Esophagus muscularis mucosa (tissue), 4 donors: ENCODE data around the gene CRABP2. TPM values are rescaled to one million over a fixed set of nuclear protein-coding genes. Genes with fewer than 3 reads are reported as not detected.

Experiments
- DNase-seq: peaks from one replicate; pipeline ENCODE4 v3.0.0-alpha.2; 2017; ENCODE audit errors: extremely low spot score
- H3K27ac ChIP-seq, 4 donors: fragments of 200-600 bp; sonication (generic); replicated peaks in 1 of 4; 1 replicate in 3 of 4; 2 replicates in 1 of 4; pipeline ENCODE4 v1.5.1; 2016 to 2019; ENCODE audit warnings: mild to moderate bottlenecking in 1 of 4
- H3K27me3 ChIP-seq, 4 donors: fragments of 200-600 bp; sonication (generic); one replicate each; pipeline versions ENCODE4 v1.5.1 to v1.6.0; 2016 to 2019
- H3K36me3 ChIP-seq, 4 donors: fragments of 200-600 bp; sonication (generic); one replicate each; pipeline ENCODE4 v1.5.1; 2016 to 2019
- H3K4me1 ChIP-seq, 4 donors: fragments of 200-600 bp; sonication (generic); one replicate each; pipeline ENCODE4 v1.5.1; 2016 to 2019
- H3K4me3 ChIP-seq, 4 donors: fragments of 200-600 bp; sonication (generic); 1 replicate in 2 of 4; 2 replicates in 2 of 4; pipeline ENCODE4 v1.5.1; 2016 to 2019; ENCODE audit warnings: mild to moderate bottlenecking in 4 of 4, moderate library complexity in 1 of 4
- H3K9me3 ChIP-seq, 4 donors: fragments of 200-600 bp; sonication (generic); 1 replicate in 3 of 4; 2 replicates in 1 of 4; pipeline ENCODE4 v1.5.1; 2016 to 2019
- CTCF ChIP-seq, 3 experiments: fragments of 200-600 bp in 2 of 3; fragments of 450-650 bp in 1 of 3; sonication (generic) in 2 of 3; IDR thresholded peaks; one replicate each; pipeline ENCODE4 v1.5.1; 2017 to 2019; ENCODE audit warnings: antibody characterized with exemption in 3 of 3, mild to moderate bottlenecking in 2 of 3, moderate library complexity in 1 of 3
- EP300 ChIP-seq: sonication (generic); formaldehyde crosslinking; IDR thresholded peaks from one replicate; pipeline ENCODE4 v1.6.1; 2017; ENCODE audit warnings: antibody characterized with exemption
- POLR2A ChIP-seq: fragments of 450-650 bp; IDR thresholded peaks from one replicate; pipeline ENCODE4 v1.6.1; 2017; ENCODE audit warnings: antibody characterized with exemption, moderate library complexity, mild to moderate bottlenecking, low read depth
- POLR2AphosphoS5 ChIP-seq, 2 donors: sonication (generic); formaldehyde crosslinking; IDR thresholded peaks; one replicate each; pipeline ENCODE4 v1.6.1; 2017; ENCODE audit warnings: antibody characterized with exemption in 2 of 2
- WGBS: methylation state at CpG from one replicate; pipeline ENCODE4 v1.1.5; 2018; 5-methylcytosine and 5-hydroxymethylcytosine counted together
- intact Hi-C: fragments of 100-400 bp; cut with DNase I; formaldehyde crosslinking; loops from one replicate; pipeline ENCODE4 v1.15.1; 2023
- total RNA-seq, 4 donors: library from RNA; depleted of rRNA; stranded (reverse); fragments of >200 nt; gene quantifications; one replicate each; pipeline versions ENCODE4 v1.1.0 to v1.2.1, GENCODE V29; 2016

CRABP2 gene
- total RNA-seq, 4 donors from 2014 or later: 1.2 to 6.4 (median 2.7) TPM

GRCh38 chr1:156658945-156659574 is 46.3 kb downstream of the CRABP2 start:
- no peaks in the 10 kb centered on the region for H3K9me3 ChIP-seq
- intact Hi-C loops: loop anchor here (1.0 to 10.0 kb wide), 2 partner anchors 19 to 74 kb away; no protein-coding TSS in a partner anchor
- peak overlapping the region in 2 of 4 donors; percentile 22 to 78 for H3K27ac ChIP-seq
- H3K4me1 ChIP-seq: peaks cover 63 to 74% (median 70%) of the 10 kb centered on the region in 4 donors
- TF ChIP-seq POLR2AphosphoS5 (IDR thresholded peaks at IDR 0.05): no peak
- no peak for TF ChIP-seq CTCF (IDR thresholded peaks at IDR 0.05)
- TF ChIP-seq POLR2A: no peak
- TF ChIP-seq EP300: no peak
- H3K4me3 ChIP-seq: no peak overlapping the region
- no peaks in the 10 kb centered on the region for H3K36me3 ChIP-seq
- peaks cover 0 to 32% (median 6%) of the 10 kb centered on the region in 4 donors for H3K27me3 ChIP-seq
- WGBS: 68% methylated on average over 10 of the region's 10 CpGs
- no peak for DNase-seq

- H3K9me3 ChIP-seq: no peaks in the 10 kb centered on the region
- peaks cover 0 to 37% (median 6%) of the 10 kb centered on the region in 4 donors for H3K27me3 ChIP-seq
- WGBS: 85% methylated on average over 8 of the region's 14 CpGs
- DNase-seq: no peak
- TF ChIP-seq POLR2A (no peak), CTCF (IDR thresholded peaks at IDR 0.05) (no peak), EP300 (no peak), POLR2AphosphoS5 (IDR thresholded peaks at IDR 0.05) (no peak)
- no peak overlapping the region for H3K4me3 ChIP-seq
- H3K27ac ChIP-seq: no peak overlapping the region
- intact Hi-C loops: loop anchor here (10.0 kb wide), 1 partner anchor 74 kb away; no protein-coding TSS in a partner anchor
- no peaks in the 10 kb centered on the region for H3K36me3 ChIP-seq
- peaks cover 58 to 69% (median 65%) of the 10 kb centered on the region in 4 donors for H3K4me1 ChIP-seq
These were observed 46.9 kb downstream of the CRABP2 start for GRCh38 chr1:156658496-156658895.

- TF ChIP-seq EP300: no peak
- no peak for TF ChIP-seq POLR2AphosphoS5 (IDR thresholded peaks at IDR 0.05)
- TF ChIP-seq CTCF (IDR thresholded peaks at IDR 0.05): no peak
- DNase-seq: no peak
- Histone ChIP-seq H3K27me3 (peaks cover 0 to 44% (median 6%) of the 10 kb centered on the region in 4 donors), H3K4me3 (peak overlapping the region; percentile 43 to 52 (median 48)), H3K36me3 (no peaks in the 10 kb centered on the region), H3K27ac (peak overlapping the region in 1 of 4 donors; percentile 39), H3K9me3 (no peaks in the 10 kb centered on the region), H3K4me1 (peaks cover 51 to 62% (median 58%) of the 10 kb centered on the region in 4 donors)
- WGBS: 19% methylated on average over 15 of the region's 15 CpGs
- intact Hi-C loops: loop anchor here (1.0 to 10.0 kb wide), 2 partner anchors 32 to 73 kb away; no protein-coding TSS in a partner anchor
These were observed 47.6 kb downstream of the CRABP2 start for GRCh38 chr1:156657741-156658319.

- Histone ChIP-seq H3K36me3 (no peaks in the 10 kb centered on the region), H3K9me3 (no peaks in the 10 kb centered on the region), H3K4me1 (peaks cover 44 to 54% (median 50%) of the 10 kb centered on the region in 4 donors), H3K27me3 (peaks cover 0 to 51% (median 9%) of the 10 kb centered on the region in 4 donors), H3K27ac (peak overlapping the region in 1 of 4 donors; percentile 39), H3K4me3 (peak overlapping the region; percentile 43 to 52 (median 48))
- TF ChIP-seq CTCF (IDR thresholded peaks at IDR 0.05) (peak; percentile 95 to 99 (median 96)), POLR2A (no peak), EP300 (no peak), POLR2AphosphoS5 (IDR thresholded peaks at IDR 0.05) (peak in 1 of 2 donors; percentile 46)
- WGBS: 2% methylated on average over 41 of the region's 54 CpGs
- intact Hi-C loops: loop anchor here (1.0 to 10.0 kb wide), 2 partner anchors 31 to 72 kb away; no protein-coding TSS in a partner anchor
- no peak for DNase-seq
These were observed 48.3 kb downstream of the CRABP2 start for GRCh38 chr1:156656806-156657740.
